HCT116 (cell line): ENCODE results near the gene IFI27.

Experiments
- CEBPB ChIP-seq: IDR thresholded peaks from 2 replicates; pipeline ENCODE4 v1.6.1; 2012; ENCODE audit warnings: low read depth
- SP1 ChIP-seq: IDR thresholded peaks from 2 replicates; pipeline ENCODE4 v1.6.1; 2012; ENCODE audit warnings: low read depth
- TF ChIP-seq, protein P1 (sequence below): IDR thresholded peaks from 2 replicates; pipeline ENCODE4 v1.6.1; 2012; ENCODE audit warnings: low read depth

DNA sequence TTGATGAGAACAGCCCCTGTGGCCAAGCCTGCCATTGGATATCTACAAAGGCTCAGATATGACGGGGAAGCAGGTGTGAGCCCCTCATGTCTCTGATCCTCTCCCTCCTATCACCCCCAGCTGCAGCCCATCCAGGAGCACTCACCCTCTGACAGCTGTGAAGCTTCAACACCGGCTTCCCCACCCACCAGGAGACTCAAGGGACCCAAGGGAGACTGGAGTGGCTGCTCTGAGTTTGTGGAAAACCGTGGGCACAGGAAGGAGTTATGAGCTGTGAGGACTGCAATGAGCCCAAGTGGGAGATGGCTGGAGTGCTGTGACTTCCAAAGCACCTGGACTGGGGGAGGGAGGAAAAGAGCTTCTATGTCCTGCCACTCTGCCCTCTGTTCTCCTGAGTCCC is 10.9 kb downstream of the IFI27 start:
- TF ChIP-seq SP1 (no peak), CEBPB (no peak)
- TF ChIP-seq, protein P1, sequence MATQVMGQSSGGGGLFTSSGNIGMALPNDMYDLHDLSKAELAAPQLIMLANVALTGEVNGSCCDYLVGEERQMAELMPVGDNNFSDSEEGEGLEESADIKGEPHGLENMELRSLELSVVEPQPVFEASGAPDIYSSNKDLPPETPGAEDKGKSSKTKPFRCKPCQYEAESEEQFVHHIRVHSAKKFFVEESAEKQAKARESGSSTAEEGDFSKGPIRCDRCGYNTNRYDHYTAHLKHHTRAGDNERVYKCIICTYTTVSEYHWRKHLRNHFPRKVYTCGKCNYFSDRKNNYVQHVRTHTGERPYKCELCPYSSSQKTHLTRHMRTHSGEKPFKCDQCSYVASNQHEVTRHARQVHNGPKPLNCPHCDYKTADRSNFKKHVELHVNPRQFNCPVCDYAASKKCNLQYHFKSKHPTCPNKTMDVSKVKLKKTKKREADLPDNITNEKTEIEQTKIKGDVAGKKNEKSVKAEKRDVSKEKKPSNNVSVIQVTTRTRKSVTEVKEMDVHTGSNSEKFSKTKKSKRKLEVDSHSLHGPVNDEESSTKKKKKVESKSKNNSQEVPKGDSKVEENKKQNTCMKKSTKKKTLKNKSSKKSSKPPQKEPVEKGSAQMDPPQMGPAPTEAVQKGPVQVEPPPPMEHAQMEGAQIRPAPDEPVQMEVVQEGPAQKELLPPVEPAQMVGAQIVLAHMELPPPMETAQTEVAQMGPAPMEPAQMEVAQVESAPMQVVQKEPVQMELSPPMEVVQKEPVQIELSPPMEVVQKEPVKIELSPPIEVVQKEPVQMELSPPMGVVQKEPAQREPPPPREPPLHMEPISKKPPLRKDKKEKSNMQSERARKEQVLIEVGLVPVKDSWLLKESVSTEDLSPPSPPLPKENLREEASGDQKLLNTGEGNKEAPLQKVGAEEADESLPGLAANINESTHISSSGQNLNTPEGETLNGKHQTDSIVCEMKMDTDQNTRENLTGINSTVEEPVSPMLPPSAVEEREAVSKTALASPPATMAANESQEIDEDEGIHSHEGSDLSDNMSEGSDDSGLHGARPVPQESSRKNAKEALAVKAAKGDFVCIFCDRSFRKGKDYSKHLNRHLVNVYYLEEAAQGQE, result no peak
